Measurements from ENCODE around the gene TMEM135.

Gene TMEM135

DNA sequence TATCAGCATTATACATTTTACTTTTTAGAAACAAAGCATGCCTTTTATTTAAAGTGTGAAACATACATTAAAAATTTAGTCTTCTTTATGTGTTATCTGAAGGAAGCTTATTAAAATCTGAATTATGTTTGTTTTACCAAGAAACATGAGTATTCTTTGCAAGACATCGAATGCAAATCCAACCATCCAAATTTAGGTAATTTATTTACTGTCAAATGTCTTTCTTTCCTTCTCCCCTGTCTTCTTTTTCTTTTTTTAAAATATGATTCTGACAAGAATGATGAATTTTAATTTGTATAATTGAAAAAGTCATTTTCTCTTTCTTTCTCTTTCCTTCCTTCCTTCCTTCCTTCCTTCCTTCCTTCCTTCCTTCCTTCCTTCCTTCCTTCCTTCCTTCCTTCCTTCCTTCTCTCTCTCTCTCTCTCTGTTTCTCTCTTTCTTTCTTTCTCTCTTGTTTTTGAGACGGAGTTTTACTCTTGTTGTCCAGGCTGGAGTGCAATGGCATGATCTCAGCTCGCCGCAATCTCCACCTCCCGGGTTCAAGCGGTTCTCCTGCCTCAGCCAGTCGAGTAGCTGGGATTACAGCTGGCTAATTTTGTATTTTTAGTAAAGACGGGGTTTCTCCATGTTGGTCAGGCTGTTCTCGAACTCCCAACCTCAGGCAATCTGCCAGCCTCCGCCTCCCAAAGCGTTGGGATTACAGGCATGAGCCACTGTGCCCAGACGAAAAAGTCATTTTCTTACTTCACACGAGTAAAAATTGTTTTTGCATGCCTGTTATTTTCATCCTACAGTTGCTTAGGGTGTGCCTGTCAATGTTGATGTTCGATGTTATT is 157.5 kb downstream of the TMEM135 start:
- H3K36me3 ChIP-seq: no peaks in the 10 kb centered on the region; a peak in 2 of 22 replicates
- H3K4me2 ChIP-seq: no peak overlapping the region
- H3K9ac ChIP-seq: no peak overlapping the region
- peaks cover 0 to 4% (median 0%) of the 10 kb centered on the region in 10 experiments; a peak in 4 of 20 replicates for H3K4me1 ChIP-seq
- H3K4me3 ChIP-seq: no peak overlapping the region
- no peaks in the 10 kb centered on the region for H3K9me3 ChIP-seq (replicated peaks in 1 of 11)
- no peaks in the 10 kb centered on the region for H3K27me3 ChIP-seq
- H4K20me1 ChIP-seq: peaks cover 0 to 4% (median 0%) of the 10 kb centered on the region in 11 experiments; a peak in 2 of 22 replicates
- H3K27ac ChIP-seq: no peak overlapping the region
- TF ChIP-seq Cebpa-rat (IDR thresholded peaks at IDR 0.05): no peak

DNA sequence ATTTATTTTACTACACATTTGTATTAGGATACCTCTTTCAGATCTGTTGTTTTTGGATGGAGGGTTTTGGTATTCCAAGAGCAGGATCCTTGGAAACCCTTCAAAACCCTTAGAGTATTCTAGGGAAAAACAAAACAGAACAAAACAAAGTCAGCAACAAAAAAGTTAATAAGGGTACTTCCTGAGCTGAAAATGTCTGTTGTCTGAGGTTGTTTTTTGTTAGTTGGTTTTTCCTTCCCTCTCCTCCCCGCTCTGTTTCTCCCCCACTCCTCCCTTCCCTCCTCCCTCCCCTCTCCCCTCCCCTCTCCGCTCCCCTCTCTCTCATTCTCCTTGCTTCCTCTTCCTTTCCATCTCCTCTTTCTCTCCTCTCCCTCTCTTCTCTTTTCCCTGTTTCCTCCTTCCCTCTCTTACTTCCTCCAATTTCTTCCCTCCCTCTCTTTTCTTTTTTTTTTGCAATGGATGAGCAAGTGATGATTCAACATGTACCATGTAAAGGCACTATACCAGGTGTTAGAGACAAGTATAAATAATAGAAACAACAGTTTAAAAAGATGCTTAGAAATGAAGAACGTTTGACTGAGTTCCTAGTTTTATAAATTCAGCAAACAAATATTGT is 160.6 kb downstream of the TMEM135 start:
- Histone ChIP-seq H3K36me3 (peaks cover 0 to 6% (median 0%) of the 10 kb centered on the region in 11 experiments; a peak in 3 of 22 replicates), H4K20me1 (0 out of 22 replicates have a peak, but pooled peaks cover 0 to 2% (median 0%) of the 10 kb centered on the region in 11 experiments), H3K27me3 (no peaks in the 10 kb centered on the region), H3K4me2 (0 out of 22 replicates have a peak overlapping the region, but pooled peaks of 1 of the 11 experiments have one; percentile 11), H3K4me3 (no peak overlapping the region), H3K9me3 (replicated peaks in 1 of 11) (no peaks in the 10 kb centered on the region), H3K27ac (no peak overlapping the region), H3K4me1 (no peaks in the 10 kb centered on the region; a peak in 2 of 20 replicates), H3K9ac (no peak overlapping the region)
- TF ChIP-seq Cebpa-rat (IDR thresholded peaks at IDR 0.05): no peak

- Histone ChIP-seq H3K9ac (no peak overlapping the region), H3K36me3 (peaks cover 0 to 16% (median 0%) of the 10 kb centered on the region in 11 experiments; a peak in 3 of 22 replicates), H3K27ac (no peak overlapping the region), H3K9me3 (replicated peaks in 1 of 11) (no peaks in the 10 kb centered on the region), H3K4me1 (peaks cover 0 to 12% (median 0%) of the 10 kb centered on the region in 10 experiments; a peak in 4 of 20 replicates), H3K4me3 (no peak overlapping the region), H3K27me3 (no peaks in the 10 kb centered on the region), H3K4me2 (no peak overlapping the region), H4K20me1 (peaks cover 0 to 4% (median 0%) of the 10 kb centered on the region in 11 experiments; a peak in 1 of 22 replicates)
- no peak for TF ChIP-seq Cebpa-rat (IDR thresholded peaks at IDR 0.05)
Observed at GRCh38 chr11:87201376-87201775, 163.6 kb downstream of the TMEM135 start.

DNA sequence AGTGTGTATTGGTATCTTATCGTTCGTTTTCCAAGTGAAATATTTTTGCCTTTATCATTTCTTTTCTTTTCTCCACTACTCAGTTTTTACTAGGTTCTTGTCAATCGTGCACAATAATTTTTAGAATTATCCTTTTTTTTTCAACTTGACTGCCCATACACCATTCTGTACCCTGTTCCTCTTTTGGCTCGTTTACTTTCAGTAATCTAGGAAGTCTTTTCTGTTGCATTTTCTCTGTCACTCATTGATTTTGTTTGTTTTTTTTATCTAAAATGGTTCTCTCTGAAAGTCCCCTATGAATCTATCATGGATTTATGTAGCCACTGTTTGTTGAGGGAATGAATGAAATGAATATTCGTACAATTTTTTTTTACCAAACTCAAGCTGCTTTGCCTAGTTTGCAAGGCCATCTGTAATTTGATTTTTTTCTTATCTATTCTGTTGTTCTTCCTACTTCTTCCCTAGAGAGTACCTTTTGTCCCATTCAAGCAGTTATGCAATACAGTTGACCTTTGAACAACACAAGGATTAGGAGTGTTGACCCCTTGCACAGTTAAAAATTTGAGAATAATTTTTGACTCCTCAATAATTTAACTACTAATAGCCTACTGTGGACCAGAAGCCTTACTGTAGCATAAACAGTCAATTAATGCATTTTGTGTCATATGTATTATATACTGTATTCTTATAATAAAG is 166.3 kb downstream of the TMEM135 start:
- H3K4me1 ChIP-seq: peaks cover 0 to 12% (median 0%) of the 10 kb centered on the region in 10 experiments; a peak in 3 of 20 replicates
- TF ChIP-seq Cebpa-rat (IDR thresholded peaks at IDR 0.05): no peak
- H3K9me3 ChIP-seq (replicated peaks in 1 of 11): peaks cover 0 to 6% (median 0%) of the 10 kb centered on the region in 11 experiments; a peak in 2 of 22 replicates
- no peaks in the 10 kb centered on the region for H3K27me3 ChIP-seq
- H3K4me3 ChIP-seq: no peak overlapping the region
- H3K36me3 ChIP-seq: peaks cover 0 to 31% (median 6%) of the 10 kb centered on the region in 11 experiments; a peak in 6 of 22 replicates
- peaks cover 0 to 4% (median 0%) of the 10 kb centered on the region in 11 experiments; a peak in 1 of 22 replicates for H4K20me1 ChIP-seq
- no peak overlapping the region for H3K9ac ChIP-seq
- H3K4me2 ChIP-seq: no peak overlapping the region
- no peak overlapping the region for H3K27ac ChIP-seq

DNA sequence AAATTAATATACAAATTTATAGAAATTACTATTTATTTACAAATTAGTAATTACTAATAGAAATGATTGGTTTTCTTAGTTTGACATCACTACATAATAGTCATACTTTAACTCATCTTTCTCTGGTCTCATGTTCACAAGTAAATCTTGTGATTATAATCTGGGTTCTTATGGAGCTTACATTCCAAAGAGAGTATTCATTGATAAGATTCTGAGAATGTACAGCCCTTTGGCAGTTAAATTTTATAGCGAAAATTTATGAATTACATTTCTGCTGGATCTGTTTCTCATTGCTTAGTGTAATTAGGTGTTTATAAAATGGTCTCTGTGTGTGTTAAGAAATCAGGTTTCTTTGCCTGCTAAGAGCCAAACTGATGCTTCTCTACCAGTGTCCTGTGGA is 175.2 kb downstream of the TMEM135 start:
- Histone ChIP-seq H3K4me1 (no peaks in the 10 kb centered on the region), H3K9me3 (replicated peaks in 1 of 11) (0 out of 22 replicates have a peak, but pooled peaks cover 0 to 2% (median 0%) of the 10 kb centered on the region in 11 experiments), H4K20me1 (peaks cover 0 to 7% (median 0%) of the 10 kb centered on the region in 11 experiments; a peak in 4 of 22 replicates), H3K27ac (no peak overlapping the region), H3K36me3 (peaks cover 0 to 18% (median 3%) of the 10 kb centered on the region in 11 experiments; a peak in 4 of 22 replicates), H3K9ac (no peak overlapping the region), H3K4me2 (no peak overlapping the region), H3K4me3 (no peak overlapping the region), H3K27me3 (no peaks in the 10 kb centered on the region)
- no peak for TF ChIP-seq Cebpa-rat (IDR thresholded peaks at IDR 0.05)

DNA sequence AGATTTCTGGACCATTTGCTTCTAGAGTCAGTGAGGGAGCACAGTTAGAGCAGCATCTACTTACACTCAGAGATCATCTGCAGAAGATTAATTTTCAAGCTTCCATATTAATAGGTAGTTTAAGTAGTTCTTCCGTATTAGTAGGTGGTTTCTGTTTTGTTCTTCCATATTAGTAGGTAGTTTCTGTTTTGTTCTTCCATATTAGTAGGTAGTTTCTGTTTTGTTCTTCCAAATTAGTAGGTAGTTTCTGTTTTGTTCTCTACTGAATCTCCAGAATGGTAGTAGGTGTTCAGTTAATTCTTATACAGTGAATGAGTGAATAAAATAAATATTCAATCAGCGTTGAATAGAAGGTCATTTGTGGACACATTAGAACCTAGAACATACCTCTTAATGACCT is 175.7 kb downstream of the TMEM135 start:
- peaks cover 0 to 13% (median 0%) of the 10 kb centered on the region in 11 experiments; a peak in 3 of 22 replicates for H3K36me3 ChIP-seq
- peaks cover 0 to 7% (median 0%) of the 10 kb centered on the region in 11 experiments; a peak in 4 of 22 replicates for H4K20me1 ChIP-seq
- no peak overlapping the region for H3K9ac ChIP-seq
- H3K9me3 ChIP-seq (replicated peaks in 1 of 11): no peaks in the 10 kb centered on the region
- H3K4me2 ChIP-seq: no peak overlapping the region
- TF ChIP-seq Cebpa-rat (IDR thresholded peaks at IDR 0.05): no peak
- no peaks in the 10 kb centered on the region for H3K27me3 ChIP-seq
- no peak overlapping the region for H3K27ac ChIP-seq
- H3K4me1 ChIP-seq: no peaks in the 10 kb centered on the region
- no peak overlapping the region for H3K4me3 ChIP-seq

DNA sequence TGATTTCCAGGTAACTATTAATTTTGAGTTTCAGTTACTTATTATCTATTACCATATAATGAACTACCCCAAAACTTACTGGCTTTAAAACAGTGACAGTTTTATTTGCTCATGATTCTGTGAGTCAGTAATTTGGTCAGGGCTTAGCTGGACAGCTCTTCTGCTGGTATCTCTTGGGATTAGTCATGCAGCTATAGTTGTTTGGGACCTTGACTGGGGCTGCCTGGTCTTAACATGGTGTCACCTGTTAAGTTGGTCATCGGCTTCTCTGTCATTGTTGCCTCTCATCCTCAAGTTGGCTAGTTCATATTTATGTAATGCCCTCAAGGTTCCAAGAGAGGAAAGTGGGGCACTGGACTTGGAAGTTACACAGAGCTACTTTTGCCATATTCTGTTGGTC is 177.5 kb downstream of the TMEM135 start:
- H3K9ac ChIP-seq: no peak overlapping the region
- H3K4me3 ChIP-seq: no peak overlapping the region
- H3K36me3 ChIP-seq: peaks cover 0 to 5% (median 0%) of the 10 kb centered on the region in 11 experiments; a peak in 1 of 22 replicates
- no peak overlapping the region for H3K4me2 ChIP-seq
- no peaks in the 10 kb centered on the region for H3K4me1 ChIP-seq
- H3K27ac ChIP-seq: no peak overlapping the region
- no peak for TF ChIP-seq Cebpa-rat (IDR thresholded peaks at IDR 0.05)
- H4K20me1 ChIP-seq: peaks cover 0 to 7% (median 0%) of the 10 kb centered on the region in 11 experiments; a peak in 4 of 22 replicates
- H3K27me3 ChIP-seq: no peaks in the 10 kb centered on the region
- no peaks in the 10 kb centered on the region for H3K9me3 ChIP-seq (replicated peaks in 1 of 11)

GRCh38 chr11:87219266-87219665 is 181.5 kb downstream of the TMEM135 start:
- H3K27ac ChIP-seq: no peak overlapping the region
- H3K36me3 ChIP-seq: peaks cover 0 to 19% (median 0%) of the 10 kb centered on the region in 11 experiments; a peak in 3 of 22 replicates
- TF ChIP-seq Cebpa-rat (IDR thresholded peaks at IDR 0.05): no peak
- H3K9ac ChIP-seq: no peak overlapping the region
- no peak overlapping the region for H3K4me2 ChIP-seq
- H3K4me1 ChIP-seq: no peaks in the 10 kb centered on the region
- no peaks in the 10 kb centered on the region for H3K27me3 ChIP-seq
- H3K9me3 ChIP-seq (replicated peaks in 1 of 11): no peaks in the 10 kb centered on the region
- peaks cover 0 to 9% (median 0%) of the 10 kb centered on the region in 11 experiments; a peak in 7 of 22 replicates for H4K20me1 ChIP-seq
- H3K4me3 ChIP-seq: no peak overlapping the region

All from BLaER1 treated with 17β-estradiol and CSF1 and Interleukin-3, amounts not matched to agents 10 nM and 100 nM (cell line).